ENCODE measurements around the gene ANKRD62. TPM values are rescaled to one million over a fixed set of nuclear protein-coding genes. Genes with fewer than 3 reads are reported as not detected.

ANKRD62 gene
- total and polyA plus RNA-seq, 4 donors = under 0.01 TPM; not detected in 3

- no peak overlapping the region for H3K9ac ChIP-seq (ENCODE audit: low read depth in 1 of 2, low read length in 2 of 2)
- H3K4me1 ChIP-seq (ENCODE audit: control insufficient read depth in 4 of 4, insufficient read depth in 4 of 4, low read length in 3 of 4) = peaks cover 0 to 12% (median under 1%) of the 10 kb centered on the region in 4 donors
- no peaks in the 10 kb centered on the region for H3K9me3 ChIP-seq (ENCODE audit: control insufficient read depth in 4 of 4, low read length in 3 of 4)
- H3K36me3 ChIP-seq (ENCODE audit: control insufficient read depth in 4 of 4, insufficient read depth in 3 of 4, low read depth in 1 of 4, low read length in 3 of 4) = no peaks in the 10 kb centered on the region
- TF ChIP-seq YY1 (IDR thresholded peaks at IDR 0.05) (no peak), GABPA (IDR thresholded peaks at IDR 0.05 in 1 of 2, conservative IDR thresholded peaks at IDR 0.05 in 1 of 2) (no peak), RXRA (IDR thresholded peaks at IDR 0.05) (no peak), ATF3 (IDR thresholded peaks at IDR 0.05) (no peak), CTCF (IDR thresholded peaks at IDR 0.05; ENCODE audit: low read depth, low read length, missing input control) (no peak), EGR1 (IDR thresholded peaks at IDR 0.05; ENCODE audit: low read depth in 2 of 2) (no peak), SP1 (IDR thresholded peaks at IDR 0.05) (no peak), JUND (IDR thresholded peaks at IDR 0.05) (no peak), ZBTB33 (IDR thresholded peaks at IDR 0.05) (no peak), FOXA1 (IDR thresholded peaks at IDR 0.05) (no peak), FOXA2 (IDR thresholded peaks at IDR 0.05) (no peak), TAF1 (conservative IDR thresholded peaks at IDR 0.05) (no peak), REST (IDR thresholded peaks at IDR 0.05) (no peak), MAX (IDR thresholded peaks at IDR 0.05) (no peak), HNF4G (IDR thresholded peaks at IDR 0.05) (no peak)
- H3K27me3 ChIP-seq (ENCODE audit: control insufficient read depth in 4 of 4, insufficient read depth in 4 of 4, low read length in 3 of 4) = no peaks in the 10 kb centered on the region
- H3K4me3 ChIP-seq (ENCODE audit: low read depth in 1 of 3, low read length in 3 of 3) = no peak overlapping the region
- WGBS = 71% methylated on average over 2 of the region's 2 CpGs
- no peak overlapping the region for H3K27ac ChIP-seq (ENCODE audit: low read depth in 1 of 2, low read length in 2 of 2)
- no peak for DNase-seq (ENCODE audit: low spot score)
These were observed 25.7 kb downstream of the ANKRD62 start for GRCh38 chr18:12119358-12119757.
